Activated CD8-positive, alpha-beta T cell treated with anti-CD3 and anti-CD28 coated beads for 36 hours (primary cell): ENCODE measurements around the gene DAPL1. TPM values are rescaled to one million over a fixed set of nuclear protein-coding genes. Genes with fewer than 3 reads are reported as not detected.

ENCODE experiments used
- ATAC-seq: fragments of 200-7000 bp; cut with Tn5 transposase; one replicate; pipeline ENCODE4 v1.10.0; 2021; ENCODE audit warnings: mild to moderate bottlenecking, moderate library complexity
- CTCF ChIA-PET: fragments of 350-600 bp; sonication (Branson Sonifier 250); formaldehyde crosslinking; loops from one replicate; lab custom pipeline; 2021; ENCODE audit warnings: antibody characterized with exemption; lab: Charles Lee
- POLR2A ChIA-PET: fragments of 350-600 bp; sonication (Branson Sonifier 250); formaldehyde crosslinking; loops from one replicate; lab custom pipeline; 2021; ENCODE audit warnings: antibody characterized with exemption; lab: Charles Lee
- DNase-seq: peaks from one replicate; pipeline ENCODE4 v3.0.0-alpha.2; 2020
- H3K27ac Mint-ChIP-seq: one replicate; pipeline ENCODE4 v1.8.0; 2021; ENCODE audit warnings: mild to moderate bottlenecking, mixed read lengths
- H3K27me3 Mint-ChIP-seq: one replicate; pipeline ENCODE4 v1.8.0; 2021; ENCODE audit warnings: mixed read lengths
- H3K36me3 Mint-ChIP-seq: one replicate; pipeline ENCODE4 v1.8.0; 2021; ENCODE audit warnings: low read depth, mixed read lengths
- H3K4me1 Mint-ChIP-seq: one replicate; pipeline ENCODE4 v1.8.0; 2021; ENCODE audit warnings: low read depth, mixed read lengths
- H3K4me3 Mint-ChIP-seq: one replicate; pipeline ENCODE4 v1.8.0; 2021; ENCODE audit warnings: mild to moderate bottlenecking, moderate library complexity, mixed read lengths
- H3K9me3 Mint-ChIP-seq: one replicate; pipeline ENCODE4 v1.8.0; 2021; ENCODE audit warnings: mixed read lengths
- intact Hi-C: fragments of 100-400 bp; cut with micrococcal nuclease; formaldehyde crosslinking; loops from one replicate; pipeline ENCODE4 v1.10.0; 2022
- total RNA-seq, 2 experiments: library from RNA; stranded (reverse); gene quantifications; one replicate each; pipeline ENCODE4 v1.2.3, GENCODE V29; 2021
- TF ChIP-seq, protein P1 (sequence below): fragments of 200-600 bp; IDR thresholded peaks from one replicate; pipeline ENCODE4 v1.8.0; 2022; ENCODE audit warnings: antibody characterized with exemption, mild to moderate bottlenecking

DAPL1 gene
- total RNA-seq, 2 experiments from 2014 or later, result not detected

DNA sequence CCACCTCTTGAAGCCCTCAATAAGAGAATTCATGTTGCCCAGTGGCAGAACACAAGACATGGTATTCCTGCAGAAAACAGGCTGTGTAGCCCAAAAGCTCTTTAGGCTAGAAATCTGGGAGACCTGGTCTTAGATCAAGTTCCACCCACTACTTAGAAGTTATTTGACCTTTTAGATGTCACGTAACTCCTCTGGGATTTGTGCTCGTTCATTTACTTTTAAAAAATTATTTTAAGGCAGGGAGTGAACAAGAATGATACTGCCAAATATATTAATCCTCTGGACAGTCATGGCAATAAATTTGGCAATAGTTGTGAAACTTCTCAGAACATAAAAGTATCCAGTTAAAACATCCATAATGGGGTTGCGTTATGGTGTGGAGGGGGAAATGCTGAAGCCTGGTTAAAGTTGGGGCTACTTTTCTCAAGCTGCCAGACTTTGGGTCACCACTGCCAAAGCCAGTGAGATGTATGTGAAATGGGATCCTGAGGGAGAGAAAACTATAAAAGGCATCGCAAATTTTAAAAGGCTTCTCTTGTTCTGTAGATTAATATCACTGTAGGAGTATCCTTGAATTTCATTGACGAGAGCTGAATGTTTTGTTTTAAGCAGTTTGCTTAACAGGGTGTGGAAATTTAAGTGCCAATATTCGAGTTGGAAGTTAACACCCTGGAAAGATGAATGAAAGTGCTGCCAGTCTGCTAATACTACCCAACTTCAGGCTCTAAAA lies 15.8 kb downstream of the DAPL1 start:
- CTCF ChIA-PET, result no interaction called here
- Mint-ChIP-seq H3K36me3 (no peaks in the 10 kb centered on the region), H3K9me3 (no peaks in the 10 kb centered on the region), H3K27me3 (peaks cover 17% of the 10 kb centered on the region), H3K4me1 (no peaks in the 10 kb centered on the region), H3K27ac (no peak overlapping the region), H3K4me3 (no peak overlapping the region)
- ATAC-seq, result no peak
- DNase-seq, result no peak
- TF ChIP-seq, protein P1, sequence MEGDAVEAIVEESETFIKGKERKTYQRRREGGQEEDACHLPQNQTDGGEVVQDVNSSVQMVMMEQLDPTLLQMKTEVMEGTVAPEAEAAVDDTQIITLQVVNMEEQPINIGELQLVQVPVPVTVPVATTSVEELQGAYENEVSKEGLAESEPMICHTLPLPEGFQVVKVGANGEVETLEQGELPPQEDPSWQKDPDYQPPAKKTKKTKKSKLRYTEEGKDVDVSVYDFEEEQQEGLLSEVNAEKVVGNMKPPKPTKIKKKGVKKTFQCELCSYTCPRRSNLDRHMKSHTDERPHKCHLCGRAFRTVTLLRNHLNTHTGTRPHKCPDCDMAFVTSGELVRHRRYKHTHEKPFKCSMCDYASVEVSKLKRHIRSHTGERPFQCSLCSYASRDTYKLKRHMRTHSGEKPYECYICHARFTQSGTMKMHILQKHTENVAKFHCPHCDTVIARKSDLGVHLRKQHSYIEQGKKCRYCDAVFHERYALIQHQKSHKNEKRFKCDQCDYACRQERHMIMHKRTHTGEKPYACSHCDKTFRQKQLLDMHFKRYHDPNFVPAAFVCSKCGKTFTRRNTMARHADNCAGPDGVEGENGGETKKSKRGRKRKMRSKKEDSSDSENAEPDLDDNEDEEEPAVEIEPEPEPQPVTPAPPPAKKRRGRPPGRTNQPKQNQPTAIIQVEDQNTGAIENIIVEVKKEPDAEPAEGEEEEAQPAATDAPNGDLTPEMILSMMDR, result no peak
- intact Hi-C loops, result no loop called here
- POLR2A ChIA-PET, result no interaction called here

DNA sequence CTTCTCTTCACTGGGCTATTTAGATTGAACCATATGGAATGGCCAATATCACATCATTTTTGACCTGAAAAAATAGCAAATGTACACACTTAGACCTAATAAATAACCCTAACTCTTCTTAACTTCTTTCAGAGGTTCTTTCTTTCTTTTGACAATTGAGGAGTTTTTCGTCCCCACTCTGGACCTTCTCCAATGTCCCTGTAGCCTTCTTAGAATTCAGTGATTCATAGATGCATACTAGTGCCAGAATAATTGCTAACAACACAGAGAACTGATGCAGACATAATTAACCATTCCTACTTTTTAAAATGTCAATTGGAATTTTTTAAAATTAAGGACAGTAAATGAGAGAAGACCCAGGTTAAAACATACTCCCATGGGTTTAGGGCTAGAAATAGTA lies 20.0 kb downstream of the DAPL1 start:
- Mint-ChIP-seq H3K9me3 (no peaks in the 10 kb centered on the region), H3K36me3 (no peaks in the 10 kb centered on the region), H3K27ac (no peak overlapping the region), H3K27me3 (peaks cover 16% of the 10 kb centered on the region), H3K4me1 (no peaks in the 10 kb centered on the region), H3K4me3 (no peak overlapping the region)
- no peak for ATAC-seq
- CTCF ChIA-PET, result no interaction called here
- POLR2A ChIA-PET, result no interaction called here
- no peak for DNase-seq
- intact Hi-C loops, result no loop called here
- TF ChIP-seq, protein P1, result no peak

GRCh38 chr2:158815658-158816057 lies 20.5 kb downstream of the DAPL1 start:
- CTCF ChIA-PET, result no interaction called here
- POLR2A ChIA-PET, result no interaction called here

GRCh38 chr2:158817588-158817987 lies 22.5 kb downstream of the DAPL1 start:
- CTCF ChIA-PET, result no interaction called here
- no peak for DNase-seq
- no peak for ATAC-seq
- no peak overlapping the region for H3K4me3 Mint-ChIP-seq
- H3K27me3 Mint-ChIP-seq, result peaks cover 9% of the 10 kb centered on the region
- POLR2A ChIA-PET, result no interaction called here
- no peaks in the 10 kb centered on the region for H3K9me3 Mint-ChIP-seq
- intact Hi-C loops, result no loop called here
- no peak overlapping the region for H3K27ac Mint-ChIP-seq
- no peaks in the 10 kb centered on the region for H3K4me1 Mint-ChIP-seq
- TF ChIP-seq, protein P1, result no peak
- H3K36me3 Mint-ChIP-seq, result no peaks in the 10 kb centered on the region

More at GRCh38 chr2:158815658-158816057, 20.5 kb downstream of the DAPL1 start:
- no peak overlapping the region for H3K27ac Mint-ChIP-seq
- TF ChIP-seq, protein P1, result no peak
- no peak overlapping the region for H3K4me3 Mint-ChIP-seq
- H3K9me3 Mint-ChIP-seq, result no peaks in the 10 kb centered on the region
- no peaks in the 10 kb centered on the region for H3K4me1 Mint-ChIP-seq
- ATAC-seq, result no peak
- H3K36me3 Mint-ChIP-seq, result no peaks in the 10 kb centered on the region
- DNase-seq, result no peak
- intact Hi-C loops, result no loop called here
- peaks cover 14% of the 10 kb centered on the region for H3K27me3 Mint-ChIP-seq

- DNase-seq, result no peak
- TF ChIP-seq, protein P1, result no peak
- intact Hi-C loops, result no loop called here
- Mint-ChIP-seq H3K4me3 (no peak overlapping the region), H3K27ac (no peak overlapping the region), H3K4me1 (no peaks in the 10 kb centered on the region), H3K27me3 (peaks cover 6% of the 10 kb centered on the region), H3K9me3 (no peaks in the 10 kb centered on the region), H3K36me3 (no peaks in the 10 kb centered on the region)
- CTCF ChIA-PET, result no interaction called here
- POLR2A ChIA-PET, result no interaction called here
- ATAC-seq, result no peak
Measured at GRCh38 chr2:158818511-158818910, 23.4 kb downstream of the DAPL1 start.
